CD4-positive, alpha-beta T cell (primary cell): Measurements from ENCODE around the gene NANOS3. TPM values are rescaled to one million over a fixed set of nuclear protein-coding genes. Genes with fewer than 3 reads are reported as not detected.
A peak's percentile ranks its signal among the peaks of the same experiment; 100 is the strongest.

ENCODE experiments used
- ATAC-seq: fragments of 200-7000 bp; cut with Tn5 transposase; one replicate; pipeline ENCODE4 v1.10.0; 2022; ENCODE audit warnings: mild to moderate bottlenecking; ENCODE audit not compliant: poor library complexity
- CTCF ChIA-PET: fragments of 350-600 bp; sonication (Branson Sonifier 250); formaldehyde crosslinking; loops from one replicate; lab custom pipeline; 2021; ENCODE audit warnings: antibody characterized with exemption, inconsistent platforms; lab: Charles Lee
- POLR2A ChIA-PET: fragments of 350-600 bp; sonication (Branson Sonifier 250); formaldehyde crosslinking; loops from one replicate; lab custom pipeline; 2021; ENCODE audit warnings: antibody characterized with exemption, inconsistent platforms; lab: Charles Lee
- DNase-seq, 14 experiments: peaks; one replicate each; pipeline ENCODE4 v3.0.0-alpha.2; 2013 to 2020; ENCODE audit warnings: mixed read lengths in 2 of 14
- H3K27ac ChIP-seq, 2 donors: one replicate each; pipeline versions ENCODE4 v1.5.1 to v1.7.0; 2013; ENCODE audit warnings: low read length in 2 of 2, low read depth in 1 of 2, mild to moderate bottlenecking in 1 of 2
- H3K27me3 ChIP-seq, 2 experiments: 1 replicate in 1 of 2; 2 replicates in 1 of 2; pipeline versions ENCODE4 v1.6.1 to v1.7.0; 2013; ENCODE audit warnings: low read length in 2 of 2, control low read depth in 1 of 2, mild to moderate bottlenecking in 1 of 2, moderate library complexity in 1 of 2; ENCODE audit not compliant: insufficient read depth in 2 of 2, control insufficient read depth in 1 of 2
- H3K36me3 ChIP-seq: one replicate; pipeline ENCODE4 v1.6.1; 2013; ENCODE audit warnings: low read length, control low read depth; ENCODE audit not compliant: insufficient read depth
- H3K4me1 ChIP-seq: one replicate; pipeline ENCODE4 v1.6.1; 2013; ENCODE audit warnings: low read length, control low read depth; ENCODE audit not compliant: insufficient read depth
- H3K4me3 ChIP-seq: one replicate; pipeline ENCODE4 v1.5.1; 2013; ENCODE audit warnings: mild to moderate bottlenecking, low read length, moderate library complexity
- H3K9me3 ChIP-seq, 2 experiments: 1 replicate in 1 of 2; 2 replicates in 1 of 2; pipeline versions ENCODE4 v1.6.1 to v1.7.0; 2013; ENCODE audit warnings: low read length in 2 of 2, mild to moderate bottlenecking in 2 of 2, control low read depth in 1 of 2, moderate library complexity in 1 of 2; ENCODE audit not compliant: control insufficient read depth in 1 of 2, insufficient read depth in 1 of 2
- H3K27ac Mint-ChIP-seq: one replicate; pipeline ENCODE4 v1.8.0; 2020; ENCODE audit warnings: mixed read lengths
- H3K27me3 Mint-ChIP-seq: one replicate; pipeline ENCODE4 v1.8.0; 2021; ENCODE audit warnings: mixed read lengths
- H3K36me3 Mint-ChIP-seq: one replicate; pipeline ENCODE4 v1.8.0; 2021; ENCODE audit warnings: low read depth, mixed read lengths
- H3K4me1 Mint-ChIP-seq: one replicate; pipeline ENCODE4 v1.8.0; 2021; ENCODE audit warnings: low read depth, mixed read lengths
- H3K4me3 Mint-ChIP-seq: one replicate; pipeline ENCODE4 v1.8.0; 2020; ENCODE audit warnings: mild to moderate bottlenecking, mixed read lengths
- H3K9me3 Mint-ChIP-seq: one replicate; pipeline ENCODE4 v1.8.0; 2020; ENCODE audit warnings: mixed read lengths
- CTCF ChIP-seq: fragments of 200-600 bp; IDR thresholded peaks from one replicate; pipeline ENCODE4 v1.8.0; 2022; ENCODE audit warnings: antibody characterized with exemption, mild to moderate bottlenecking
- intact Hi-C, 2 experiments: fragments of 100-400 bp; cut with DNase I in 1 of 2; cut with micrococcal nuclease in 1 of 2; formaldehyde crosslinking; loops; one replicate each; pipeline versions ENCODE4 v1.15.1 to v1.9.0; 2023 to 2025; cut with DNase I, micrococcal nuclease
- total RNA-seq, 174 experiments: library from RNA in 2 of 174; stranded (reverse) in 2 of 174; gene quantifications; one replicate each; pipeline ENCODE4 v1.2.3 and lab custom pipeline; 2021 to 2026

NANOS3 gene
- total RNA-seq, 2 experiments from 2014 or later: 0.87 TPM; not detected in 1

DNA sequence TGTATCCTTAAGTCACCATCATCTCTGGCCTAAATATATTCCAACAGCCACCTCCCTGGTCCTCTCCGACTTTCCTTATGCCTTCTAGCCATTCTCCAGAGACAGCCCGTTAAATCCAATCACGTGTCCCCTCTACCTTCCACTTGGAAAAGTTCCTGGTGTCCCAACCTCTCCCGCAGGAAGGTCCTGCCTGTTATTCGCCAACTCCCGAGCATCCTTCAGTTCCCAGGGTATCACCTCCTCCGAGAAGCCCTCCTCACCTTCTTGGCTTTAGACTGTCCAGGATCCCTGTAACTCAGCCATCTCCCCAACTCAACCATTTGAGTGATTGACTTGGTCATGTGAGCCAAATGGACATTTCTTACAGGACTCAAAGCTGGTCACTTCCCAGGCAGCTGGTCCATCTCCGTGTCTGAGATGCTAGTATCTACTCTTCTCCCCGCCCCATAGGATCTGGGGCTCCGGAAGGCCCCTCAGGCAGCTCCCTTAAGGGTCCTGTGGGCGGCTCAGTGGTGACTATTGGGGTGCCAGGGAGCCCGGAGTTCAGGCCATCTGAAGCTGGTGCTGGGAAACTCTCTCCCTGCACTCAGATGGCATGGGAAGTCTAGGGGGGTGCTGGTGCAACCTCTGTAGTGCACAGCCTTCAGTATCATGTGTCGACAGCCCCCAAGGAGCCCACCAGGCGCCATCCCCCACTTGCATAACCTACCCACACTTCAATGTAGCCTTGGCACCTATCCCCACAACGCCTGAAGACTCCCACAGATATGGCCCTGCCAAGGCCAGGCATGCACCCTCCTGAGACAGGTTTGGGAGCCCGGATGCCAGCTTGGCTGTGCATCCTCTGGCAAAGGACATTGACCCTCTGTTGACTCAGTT lies 27.9 kb upstream of the NANOS3 start:
- H3K27ac ChIP-seq: no peak overlapping the region

GRCh38 chr19:13849991-13850909 lies 26.7 kb upstream of the NANOS3 start:
- Mint-ChIP-seq H3K27me3 (no peaks in the 10 kb centered on the region), H3K4me3 (peak overlapping the region; percentile 84), H3K4me1 (peaks cover 42% of the 10 kb centered on the region), H3K27ac (peak overlapping the region; percentile 99), H3K9me3 (no peaks in the 10 kb centered on the region), H3K36me3 (peaks cover 5% of the 10 kb centered on the region)
- intact Hi-C loops: loop anchor here (1.0 to 10.0 kb wide), 3 partner anchors 11 to 695 kb away; partner anchors contain the start of genes IER2 (in 1 of the 2) and STX10 (in 1 of the 2)
- POLR2A ChIA-PET: interaction anchor here (1.0 to 2.1 kb wide), 3 partner anchors 13 to 76 kb away, joined by 3 to 6 read pairs (median 5); partner anchors contain the start of genes C19orf53 and ZSWIM4
- ATAC-seq (no peak), DNase-seq (peak in 12 of 14 experiments; percentile 45 to 88 (median 66))
- Histone ChIP-seq H3K36me3 (no peaks in the 10 kb centered on the region), H3K27ac (peak overlapping the region; percentile 46 to 81), H3K4me1 (peaks cover 58% of the 10 kb centered on the region), H3K4me3 (peak overlapping the region; percentile 34), H3K27me3 (no peaks in the 10 kb centered on the region), H3K9me3 (no peaks in the 10 kb centered on the region)
- CTCF ChIA-PET: interaction anchor here (5.4 kb wide), 1 partner anchor 12 kb away, joined by 46 read pairs; no protein-coding TSS in a partner anchor
- no peak for TF ChIP-seq CTCF

More for the DNA sequence above, 27.9 kb upstream of the NANOS3 start:
- TF ChIP-seq CTCF: no peak
- Histone ChIP-seq H3K4me3 (no peak overlapping the region), H3K9me3 (no peaks in the 10 kb centered on the region), H3K4me1 (peaks cover 70% of the 10 kb centered on the region), H3K36me3 (no peaks in the 10 kb centered on the region), H3K27me3 (no peaks in the 10 kb centered on the region)
- ChIA-PET CTCF (interaction anchor here (1.1 to 5.4 kb wide), 2 partner anchors 13 to 32 kb away, joined by 3 to 46 read pairs; no protein-coding TSS in a partner anchor), POLR2A (interaction anchor here (1.1 to 2.1 kb wide), 2 partner anchors 12 to 54 kb away, joined by 5 to 6 read pairs; partner anchors contain the start of gene ZSWIM4)
- ATAC-seq (no peak), DNase-seq (peak in 1 of 14 experiments; percentile 41)
- Mint-ChIP-seq H3K9me3 (no peaks in the 10 kb centered on the region), H3K36me3 (peaks cover 5% of the 10 kb centered on the region), H3K4me1 (peaks cover 54% of the 10 kb centered on the region), H3K27ac (peak overlapping the region; percentile 99), H3K27me3 (no peaks in the 10 kb centered on the region), H3K4me3 (peak overlapping the region; percentile 84)
- intact Hi-C loops: loop anchor here in 1 of 2 experiments (5.0 to 10.0 kb wide), 2 partner anchors 673 to 694 kb away; partner anchors contain the start of genes IER2 and STX10
